Heart left ventricle (tissue), 16 donors: ENCODE data around the gene LONP1. TPM values are rescaled to one million over a fixed set of nuclear protein-coding genes. Genes with fewer than 3 reads are reported as not detected.

Experiments
- ATAC-seq, 4 donors: fragments of 200-7000 bp; cut with Tn5 transposase; one replicate each; pipeline ENCODE4 v1.9.1; 2020 to 2022; ENCODE audit warnings: moderate library complexity in 4 of 4, mild to moderate bottlenecking in 3 of 4, moderate number of reproducible peaks in 1 of 4
- DNase-seq, 5 donors: peaks; one replicate each; pipeline ENCODE4 v3.0.0-alpha.2; 2020
- H3K27ac ChIP-seq, 12 donors: fragments of 200-600 bp; sonication (generic) in 4 of 12; one replicate each; pipeline versions ENCODE4 v1.5.0 to v1.8.0; 2016 to 2022; ENCODE audit warnings: mild to moderate bottlenecking in 2 of 12
- H3K27me3 ChIP-seq, 9 donors: fragments of 200-600 bp; sonication (generic) in 2 of 9; one replicate each; pipeline versions ENCODE4 v1.5.1 to v1.8.0; 2016 to 2022; ENCODE audit warnings: mild to moderate bottlenecking in 3 of 9
- H3K36me3 ChIP-seq, 9 donors: fragments of 200-600 bp; sonication (generic) in 2 of 9; one replicate each; pipeline versions ENCODE4 v1.5.0 to v1.8.0; 2018 to 2022; ENCODE audit warnings: mild to moderate bottlenecking in 2 of 9
- H3K4me1 ChIP-seq, 12 donors: fragments of 200-600 bp; sonication (generic) in 4 of 12; one replicate each; pipeline versions ENCODE4 v1.5.0 to v1.8.0; 2016 to 2022; ENCODE audit warnings: mild to moderate bottlenecking in 3 of 12
- H3K4me3 ChIP-seq, 12 donors: fragments of 200-600 bp; sonication (generic) in 4 of 12; one replicate each; pipeline versions ENCODE4 v1.5.0 to v1.8.0; 2017 to 2022; ENCODE audit warnings: mild to moderate bottlenecking in 9 of 12, moderate library complexity in 4 of 12
- H3K9me3 ChIP-seq, 12 donors: fragments of 200-600 bp; sonication (generic) in 4 of 12; one replicate each; pipeline versions ENCODE4 v1.5.0 to v1.8.0; 2016 to 2022; ENCODE audit warnings: mild to moderate bottlenecking in 1 of 12
- POLR2A ChIP-seq, 2 donors: fragments of 450-650 bp; IDR thresholded peaks; one replicate each; pipeline ENCODE4 v1.6.1; 2017; ENCODE audit warnings: antibody characterized with exemption in 2 of 2, mild to moderate bottlenecking in 2 of 2, moderate library complexity in 2 of 2
- WGBS, 4 donors: extraction: QIAGEN DNeasy Blood & Tissue Kit in 2 of 4; methylation state at CpG; one replicate each; pipeline versions ENCODE4 v1.1.5 to v1.1.7; 2013 to 2018; 5-methylcytosine and 5-hydroxymethylcytosine counted together
- intact Hi-C, 10 donors: fragments of 100-400 bp; cut with DNase I; formaldehyde crosslinking; loops; one replicate each; pipeline versions ENCODE4 v1.11.1 to v1.14.2; 2022
- polyA plus RNA-seq, 2 donors: library from polyadenylated mRNA; stranded (reverse); fragments of 200-250 nt; gene quantifications; one replicate each; pipeline ENCODE4 v1.2.3, GENCODE V29; 2013
- total RNA-seq, 9 donors: library from RNA; depleted of rRNA in 2 of 9; stranded (reverse); fragments of >200 nt in 2 of 9; fragmentation: NEBNext Ultra II Directional in 3 of 9; extraction: Animal tissue kit (Norgen Biotek cat#: 25700) in 3 of 9; gene quantifications; one replicate each; pipeline versions ENCODE4 v1.1.0 to v1.2.4, GENCODE V29; 2016 to 2023
- TF ChIP-seq, protein P1 (sequence below), 12 donors: fragments of 200-600 bp; sonication (generic) in 4 of 12; IDR thresholded peaks; one replicate each; pipeline versions ENCODE4 v1.5.0 to v1.8.0; 2018 to 2022; ENCODE audit warnings: antibody characterized with exemption in 12 of 12, mild to moderate bottlenecking in 5 of 12
- donor health status: ischemic (EF 13 %, LVEDD 7.1; RV severe dilation, severe dysfunction).
- donor health status: healthy with polysubstance abuse.
- donor health status: DM: no; HTN: yes; CAD: no.
- donor health status: DM: no; HTN: no; CAD: no.
- donor health status: ischemic (EF 25% LVEDD 6.9; RV normal size, moderate dysfunction).
- donor health status: ischemic (EF 25% LVEDD 5.7; RV mildly dilated, moderate dysfunction).
- donor health status: healthy.
- donor health status: DM: yes; HTN: yes; CAD: no.
- donor health status: ischemic (EF 35%, LVEDD 5.7; RV mildly dilated, moderate dysfunction).
- donor health status: nonischemic (EF 11% LVEDD 7.7; RV severe dilation, severe dysfunction).
- donor health status: DM: yes; HTN: yes; CAD: no.
- donor health status: PGD.
- donor health status: ischemic (EF 29% LVEDD 5.4; RV normal size, mild dysfunction).
- donor health status: nonischemic (EF 23%, LVEDD 6.1; RV moderate dilation, normal function).

The LONP1 gene
- total and polyA plus RNA-seq, 11 donors, result 61.2 to 123 (median 94.6) TPM

- intact Hi-C loops, result no loop called here
- no peak for ATAC-seq
- TF ChIP-seq, protein P1, sequence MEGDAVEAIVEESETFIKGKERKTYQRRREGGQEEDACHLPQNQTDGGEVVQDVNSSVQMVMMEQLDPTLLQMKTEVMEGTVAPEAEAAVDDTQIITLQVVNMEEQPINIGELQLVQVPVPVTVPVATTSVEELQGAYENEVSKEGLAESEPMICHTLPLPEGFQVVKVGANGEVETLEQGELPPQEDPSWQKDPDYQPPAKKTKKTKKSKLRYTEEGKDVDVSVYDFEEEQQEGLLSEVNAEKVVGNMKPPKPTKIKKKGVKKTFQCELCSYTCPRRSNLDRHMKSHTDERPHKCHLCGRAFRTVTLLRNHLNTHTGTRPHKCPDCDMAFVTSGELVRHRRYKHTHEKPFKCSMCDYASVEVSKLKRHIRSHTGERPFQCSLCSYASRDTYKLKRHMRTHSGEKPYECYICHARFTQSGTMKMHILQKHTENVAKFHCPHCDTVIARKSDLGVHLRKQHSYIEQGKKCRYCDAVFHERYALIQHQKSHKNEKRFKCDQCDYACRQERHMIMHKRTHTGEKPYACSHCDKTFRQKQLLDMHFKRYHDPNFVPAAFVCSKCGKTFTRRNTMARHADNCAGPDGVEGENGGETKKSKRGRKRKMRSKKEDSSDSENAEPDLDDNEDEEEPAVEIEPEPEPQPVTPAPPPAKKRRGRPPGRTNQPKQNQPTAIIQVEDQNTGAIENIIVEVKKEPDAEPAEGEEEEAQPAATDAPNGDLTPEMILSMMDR (IDR thresholded peaks at IDR 0.05), result no peak
- no peak for TF ChIP-seq POLR2A (IDR thresholded peaks at IDR 0.05)
- no peak overlapping the region for H3K27ac ChIP-seq
- peaks cover 4 to 32% (median 18%) of the 10 kb centered on the region in 12 donors for H3K4me1 ChIP-seq
- H3K9me3 ChIP-seq, result no peaks in the 10 kb centered on the region
- WGBS, 4 donors, result 81 to 87% (median 86%) methylated on average over 4 to 28 of the region's 28 CpGs
- H3K36me3 ChIP-seq, result peaks cover 0 to 88% (median 83%) of the 10 kb centered on the region in 9 donors
- H3K4me3 ChIP-seq, result no peak overlapping the region
- H3K27me3 ChIP-seq, result no peaks in the 10 kb centered on the region
- peak in 1 of 5 donors; percentile 57 for DNase-seq
Observed at GRCh38 chr19:5695649-5696195, 24.2 kb downstream of the LONP1 start.

DNA sequence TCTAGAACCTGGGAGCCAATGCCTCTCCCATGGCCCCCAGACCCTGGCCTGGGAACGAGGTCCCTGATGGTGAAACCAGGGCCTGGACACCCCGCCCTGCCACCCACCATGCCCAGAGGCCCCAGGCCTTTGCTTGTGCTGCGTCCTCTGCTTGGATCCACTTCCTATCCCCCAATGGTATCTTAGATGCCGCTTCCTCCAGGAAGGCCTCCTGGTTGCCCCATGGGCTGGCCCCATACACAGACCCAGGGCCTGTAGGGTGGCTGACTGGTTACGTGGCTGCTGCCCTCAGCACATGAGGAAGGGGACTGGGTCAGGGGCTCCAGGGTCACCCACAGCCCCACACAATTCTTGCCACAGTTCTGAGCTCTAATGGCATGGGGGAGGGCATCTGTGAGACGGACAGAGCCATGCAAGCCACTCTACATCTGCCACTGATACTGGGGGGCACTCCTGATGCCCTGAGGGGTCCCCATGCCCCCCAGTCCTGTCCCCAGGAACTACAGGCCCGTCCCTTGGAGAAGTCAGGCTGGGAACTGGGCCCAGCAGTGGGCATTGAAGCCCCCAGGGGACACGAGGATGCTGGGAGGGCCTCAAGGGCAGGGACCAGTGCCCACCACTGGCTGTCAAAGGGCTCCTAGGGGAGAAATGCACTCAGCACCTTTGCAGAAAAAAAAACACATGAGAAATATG is 24.8 kb downstream of the LONP1 start:
- intact Hi-C loops, result loop anchor here in 2 of 10 donors (5.0 kb wide), 2 partner anchors 73 to 207 kb away; partner anchors contain the start of genes NDUFA11 (in 1 of the 2), SAFB (in 1 of the 2), SAFB2 (in 1 of the 2) and VMAC (in 1 of the 2)
- DNase-seq (no peak), ATAC-seq (no peak)
- Histone ChIP-seq H3K4me3 (no peak overlapping the region), H3K4me1 (peaks cover 4 to 36% (median 18%) of the 10 kb centered on the region in 12 donors), H3K27ac (no peak overlapping the region), H3K9me3 (no peaks in the 10 kb centered on the region), H3K36me3 (peaks cover 0 to 82% (median 77%) of the 10 kb centered on the region in 9 donors), H3K27me3 (no peaks in the 10 kb centered on the region)
- TF ChIP-seq, protein P1 (IDR thresholded peaks at IDR 0.05), result no peak
- no peak for TF ChIP-seq POLR2A (IDR thresholded peaks at IDR 0.05)
- 80 to 100% (median 93%) methylated on average over 3 to 8 of the region's 8 CpGs for WGBS, 4 donors

GRCh38 chr19:5694167-5694955 is 25.6 kb downstream of the LONP1 start:
- 90 to 92% (median 91%) methylated on average over 37 to 45 of the region's 45 CpGs for WGBS, 4 donors
- no peak for TF ChIP-seq POLR2A (IDR thresholded peaks at IDR 0.05)
- TF ChIP-seq, protein P1 (IDR thresholded peaks at IDR 0.05), result no peak
- Histone ChIP-seq H3K36me3 (peaks cover 0 to 75% (median 70%) of the 10 kb centered on the region in 9 donors), H3K4me3 (no peak overlapping the region), H3K4me1 (peaks cover 4 to 40% (median 21%) of the 10 kb centered on the region in 12 donors), H3K27me3 (no peaks in the 10 kb centered on the region), H3K27ac (no peak overlapping the region), H3K9me3 (no peaks in the 10 kb centered on the region)
- ATAC-seq (no peak), DNase-seq (no peak)
- intact Hi-C loops, result loop anchor here in 2 of 10 donors (5.0 kb wide), 2 partner anchors 72 to 208 kb away; partner anchors contain the start of genes NDUFA11 (in 1 of the 2), SAFB (in 1 of the 2), SAFB2 (in 1 of the 2) and VMAC (in 1 of the 2)
